GM19328 (cell line): Measurements from ENCODE around the gene CYP20A1.
"Not testable (repeated sequence)": the region's sequence is repeated elsewhere in the genome, so short reads cannot be mapped to it uniquely, and the experiment has no call there.

Experiments used
- ATAC-seq: cut with Tn5 transposase; IDR thresholded peaks from one replicate; pipeline ENCODE4 v1.9.1; 2021; ENCODE audit warnings: mild to moderate bottlenecking, moderate library complexity; ENCODE audit not compliant: unreplicated experiment

Gene CYP20A1

GRCh38 chr2:203279288-203279687 is 40.5 kb downstream of the CYP20A1 start:
- no peak for ATAC-seq

- no peak for ATAC-seq
These were observed 41.7 kb downstream of the CYP20A1 start for GRCh38 chr2:203280428-203281064.

- no peak for ATAC-seq
These were observed 43.3 kb downstream of the CYP20A1 start for GRCh38 chr2:203282101-203282500.

- no peak for ATAC-seq
These were observed 47.7 kb downstream of the CYP20A1 start for GRCh38 chr2:203286532-203286931.

GRCh38 chr2:203301667-203302066 is 62.8 kb downstream of the CYP20A1 start:
- no peak for ATAC-seq

GRCh38 chr2:203302586-203302985 is 63.8 kb downstream of the CYP20A1 start:
- ATAC-seq, result not testable (repeated sequence)

- ATAC-seq, result no peak
These were observed 72.0 kb downstream of the CYP20A1 start for GRCh38 chr2:203310688-203311436.

GRCh38 chr2:203326356-203326755 is 87.5 kb downstream of the CYP20A1 start:
- no peak for ATAC-seq

- no peak for ATAC-seq
These were observed 88.7 kb downstream of the CYP20A1 start for GRCh38 chr2:203327582-203327900.

- ATAC-seq, result peak; percentile 69
These were observed 89.3 kb downstream of the CYP20A1 start, which contains the start of gene ABI2 for GRCh38 chr2:203327901-203328759. Gene ABI2, plus strand, starts transcription at chr2:203328394. Its CDS starts 121 bp downstream, at chr2:203328515.

- peak; percentile 50 for ATAC-seq
These were observed 90.1 kb downstream of the CYP20A1 start for GRCh38 chr2:203328760-203329540.

GRCh38 chr2:203330434-203330833 is 91.6 kb downstream of the CYP20A1 start:
- no peak for ATAC-seq

GRCh38 chr2:203338322-203338721 is 99.5 kb downstream of the CYP20A1 start:
- ATAC-seq, result no peak

- ATAC-seq, result no peak
These were observed 102.1 kb downstream of the CYP20A1 start for GRCh38 chr2:203340791-203341487.

- ATAC-seq, result no peak
These were observed 103.0 kb downstream of the CYP20A1 start for GRCh38 chr2:203341741-203342310.

- not testable (repeated sequence) for ATAC-seq
These were observed 103.6 kb downstream of the CYP20A1 start for GRCh38 chr2:203342374-203342773.

- ATAC-seq, result no peak
These were observed 105.8 kb downstream of the CYP20A1 start for GRCh38 chr2:203344667-203345066.

GRCh38 chr2:203346612-203347011 is 107.8 kb downstream of the CYP20A1 start:
- ATAC-seq, result no peak

GRCh38 chr2:203347375-203347774 is 108.6 kb downstream of the CYP20A1 start:
- ATAC-seq, result no peak
